CD4-positive, alpha-beta T cell treated with Interferon alpha-2 for 1 hour (primary cell): ENCODE results near the gene ZNF556.

ENCODE experiments used
- DNase-seq, 2 donors: peaks; one replicate each; pipeline ENCODE4 v3.0.0-alpha.2; 2020 to 2022

ZNF556 gene

DNA sequence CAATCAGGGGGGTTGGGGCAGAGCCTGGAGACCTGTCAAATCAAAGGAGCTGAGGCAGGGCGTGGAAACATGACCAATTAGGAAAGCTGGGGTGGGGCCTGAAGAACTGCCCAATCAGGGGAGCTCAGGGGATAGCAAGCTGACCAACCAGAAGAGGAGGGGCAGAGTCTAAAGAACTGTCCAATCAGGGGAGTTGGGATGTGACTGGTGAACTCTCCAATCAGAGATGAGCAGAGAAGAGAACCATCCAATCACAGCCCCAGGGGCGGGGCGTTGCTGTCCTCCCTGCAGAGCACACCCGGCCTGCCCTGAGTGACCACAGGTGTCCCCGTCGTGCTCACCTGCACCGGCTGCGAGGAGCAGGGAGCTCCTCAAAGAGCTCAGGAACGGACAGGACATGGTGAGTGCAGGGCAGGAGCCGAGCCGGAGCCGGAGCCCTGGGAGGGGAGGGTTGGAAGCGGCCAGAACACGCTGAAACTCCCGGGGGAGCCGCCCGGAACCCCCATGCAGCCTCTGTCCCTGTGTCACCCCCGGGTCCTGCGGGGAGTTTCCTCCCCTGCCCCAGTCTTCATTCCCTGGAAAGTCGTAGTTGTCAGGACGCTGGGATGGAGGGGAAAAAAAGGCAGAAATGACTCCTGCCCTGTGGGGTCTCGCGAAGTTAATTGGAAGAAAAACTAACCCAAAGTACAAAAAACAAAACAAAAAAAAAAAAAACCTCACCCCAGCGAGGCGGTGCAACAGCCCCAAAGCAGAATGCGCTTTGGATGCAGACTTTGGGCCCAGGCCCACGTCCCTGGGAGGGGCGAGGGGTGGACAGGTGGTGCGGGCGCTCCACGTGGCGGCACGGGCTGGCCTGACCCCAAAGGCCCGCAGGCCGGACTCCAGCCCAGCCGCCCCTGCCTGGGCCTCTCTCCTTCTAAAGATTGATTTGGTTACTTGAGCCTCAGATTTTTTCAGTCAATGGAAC, at the start of gene ZNF556:
TSS of gene ZNF556 (plus strand) at position 311 of the 967 bp plus-strand sequence. CDS start at position 398, 87 bp downstream.
- DNase-seq = no peak

DNA sequence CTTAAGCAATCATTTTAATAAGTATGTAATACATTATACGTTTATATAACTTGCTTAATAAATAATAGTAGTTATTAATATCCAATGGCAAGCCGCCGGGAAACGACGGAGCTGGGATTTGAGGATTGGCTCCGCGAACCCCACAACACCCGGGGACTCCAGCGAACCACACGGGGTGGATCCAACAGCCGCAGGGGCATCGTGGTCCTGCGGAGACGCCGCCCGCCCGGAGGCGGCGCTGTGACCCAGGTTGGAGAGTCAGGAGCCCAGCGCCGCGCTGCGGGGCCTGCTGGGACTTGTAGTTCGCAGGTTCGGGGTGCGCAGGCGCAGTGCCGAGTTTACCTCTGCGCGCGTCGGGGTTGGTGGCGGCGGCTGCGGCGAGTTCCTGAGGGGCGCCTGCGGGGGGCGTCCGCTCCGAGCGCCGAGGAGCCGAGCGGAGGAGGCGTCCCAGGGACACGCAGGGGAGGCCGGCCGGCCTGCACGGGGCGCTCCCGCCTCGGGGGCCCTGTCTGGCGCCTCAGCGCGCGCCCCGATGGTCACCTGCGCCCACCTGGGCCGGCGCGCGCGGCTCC, 47.5 kb upstream of the ZNF556 start, which contains the start of gene ZNF554:
TSS of gene ZNF554 (plus strand) at position 329 of the 572 bp plus-strand sequence. CDS start at position 533, 204 bp downstream.
- DNase-seq = peak; percentile 97

DNA sequence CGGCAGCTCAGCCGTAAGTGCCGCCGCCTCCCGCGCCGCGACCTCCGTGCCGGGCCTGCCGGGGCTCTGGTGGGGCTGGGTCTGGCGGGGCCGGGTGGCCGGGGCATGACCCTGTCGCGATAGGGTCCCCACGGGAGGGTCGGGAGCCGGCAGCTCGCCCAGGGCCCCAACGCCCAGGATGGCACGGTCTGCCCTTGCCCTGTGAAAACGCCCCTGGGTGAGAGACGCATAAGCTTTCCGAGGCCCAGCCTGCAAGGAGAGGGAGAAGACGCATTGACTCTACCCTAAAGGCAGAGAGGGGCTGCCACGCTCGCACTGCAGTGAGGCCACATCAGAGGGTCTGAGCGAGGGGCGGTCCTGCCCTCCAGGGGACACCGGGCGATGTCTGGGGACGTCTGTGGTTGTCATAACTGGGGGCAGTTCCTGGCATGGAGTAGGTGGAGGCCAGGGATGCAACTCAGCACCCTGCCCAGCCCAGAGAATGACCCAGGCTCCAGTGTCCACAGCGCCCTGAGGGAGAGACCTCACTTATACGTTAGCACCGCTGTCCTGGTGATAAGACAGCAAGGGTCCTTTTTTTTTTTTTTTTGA, 46.9 kb upstream of the ZNF556 start:
- no peak for DNase-seq

DNA sequence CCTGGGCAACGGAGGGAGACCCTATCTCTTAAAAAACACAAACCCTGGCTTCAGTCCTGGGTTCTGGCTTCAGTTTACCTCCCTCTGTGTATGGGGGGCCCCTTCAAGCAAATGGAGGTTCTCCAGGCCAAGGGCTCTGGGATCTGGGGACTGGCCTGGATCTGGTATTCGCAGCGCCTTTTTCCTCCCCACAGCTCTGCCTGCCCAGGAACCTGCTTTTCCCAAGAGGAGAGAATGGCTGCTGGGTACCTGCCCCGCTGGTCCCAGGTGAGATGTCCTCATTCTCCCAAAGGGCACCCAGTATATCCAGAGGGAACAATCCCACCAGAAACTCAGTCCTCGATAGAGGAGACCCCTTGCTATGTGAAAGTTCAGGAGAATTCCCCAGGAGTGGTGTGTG, 44.3 kb upstream of the ZNF556 start:
- no peak for DNase-seq

DNA sequence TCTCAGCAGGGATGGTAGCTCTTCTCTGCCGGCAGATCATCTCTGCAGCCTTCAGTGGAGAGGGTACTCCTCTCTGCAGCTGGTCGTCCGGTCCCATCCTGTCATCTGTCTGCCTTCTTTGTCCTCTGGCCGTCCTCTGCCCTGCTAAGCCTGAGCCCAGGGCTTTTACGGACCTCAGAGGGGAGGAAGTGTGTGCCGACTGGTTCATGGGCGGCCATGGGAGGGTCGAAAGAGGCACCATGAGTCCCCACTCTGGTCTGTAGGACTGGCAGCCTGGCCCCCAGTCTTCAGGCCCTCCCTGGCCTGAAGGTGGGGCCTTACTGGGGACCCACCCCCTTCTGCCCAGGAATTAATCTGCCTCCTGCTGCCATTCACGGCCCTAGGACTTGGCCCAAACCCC, 43.5 kb upstream of the ZNF556 start:
- no peak for DNase-seq

DNA sequence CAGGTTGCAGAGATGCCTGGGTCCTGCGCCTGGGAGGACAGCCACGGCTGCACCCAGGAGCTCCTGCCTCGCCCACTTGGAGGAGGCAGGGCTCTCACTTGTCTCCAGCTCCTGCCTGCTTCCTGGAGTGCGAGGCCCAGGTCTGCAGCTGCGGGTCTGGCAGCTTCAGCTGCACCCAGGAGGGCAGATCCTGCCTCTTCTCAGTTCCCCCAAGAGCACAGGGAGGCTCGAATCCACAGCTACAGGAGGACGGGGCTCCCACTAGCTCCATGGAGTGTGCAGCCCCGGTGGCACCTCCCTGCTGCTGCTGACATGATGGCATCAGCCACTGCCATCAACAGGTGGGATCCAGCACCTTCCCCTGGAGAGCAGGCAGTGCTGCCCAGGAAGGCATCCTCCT, 43.0 kb upstream of the ZNF556 start:
- DNase-seq = no peak

DNA sequence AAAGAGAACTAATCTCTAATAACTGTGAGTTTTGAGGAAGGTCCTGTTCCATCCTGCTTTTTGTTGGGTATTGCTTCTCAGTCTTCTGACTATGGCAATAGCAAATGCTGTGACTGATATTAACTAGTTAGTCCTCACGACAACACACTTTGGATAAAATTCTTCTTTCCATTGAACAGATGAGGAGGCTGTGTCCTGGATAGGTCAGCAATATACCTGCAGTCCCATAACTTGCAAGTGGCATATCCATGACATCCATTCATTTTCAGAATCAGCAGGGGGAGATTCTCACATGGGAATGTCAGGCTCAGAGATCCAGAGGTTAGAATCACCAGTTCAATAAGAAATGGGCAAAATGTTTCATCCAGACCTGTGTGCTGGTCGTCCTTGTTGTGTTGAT, 40.1 kb upstream of the ZNF556 start:
- no peak for DNase-seq

DNA sequence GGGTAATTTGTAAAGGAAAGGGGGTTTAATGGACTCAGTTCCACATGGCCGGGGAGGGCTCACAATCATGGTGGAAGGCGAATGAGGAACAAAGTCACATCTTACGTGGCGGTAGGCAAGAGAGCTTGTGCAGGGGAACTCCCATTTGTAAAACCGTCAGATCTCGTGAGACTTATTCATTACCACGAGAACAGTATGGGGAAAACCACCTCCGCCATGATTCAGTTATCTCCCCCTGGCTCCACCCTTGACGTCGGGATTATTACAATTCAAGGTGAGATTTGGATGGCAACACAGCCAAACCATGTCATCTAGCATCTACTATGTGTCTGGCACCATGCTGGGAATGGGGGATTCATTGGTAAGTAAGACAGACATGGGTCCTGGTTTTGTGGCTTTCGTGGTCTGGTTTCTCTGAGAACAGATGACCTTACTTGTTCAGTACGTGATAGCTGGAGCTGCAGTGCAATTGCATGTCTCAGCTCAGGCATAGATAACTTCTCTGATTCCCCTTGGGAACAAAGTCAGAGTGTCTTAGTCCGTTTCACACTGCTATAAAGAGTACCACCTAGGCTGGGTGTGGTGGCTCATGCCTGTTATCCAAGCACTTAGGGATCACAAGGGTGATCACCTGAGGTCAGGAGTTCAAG, 39.2 kb upstream of the ZNF556 start:
- no peak for DNase-seq

DNA sequence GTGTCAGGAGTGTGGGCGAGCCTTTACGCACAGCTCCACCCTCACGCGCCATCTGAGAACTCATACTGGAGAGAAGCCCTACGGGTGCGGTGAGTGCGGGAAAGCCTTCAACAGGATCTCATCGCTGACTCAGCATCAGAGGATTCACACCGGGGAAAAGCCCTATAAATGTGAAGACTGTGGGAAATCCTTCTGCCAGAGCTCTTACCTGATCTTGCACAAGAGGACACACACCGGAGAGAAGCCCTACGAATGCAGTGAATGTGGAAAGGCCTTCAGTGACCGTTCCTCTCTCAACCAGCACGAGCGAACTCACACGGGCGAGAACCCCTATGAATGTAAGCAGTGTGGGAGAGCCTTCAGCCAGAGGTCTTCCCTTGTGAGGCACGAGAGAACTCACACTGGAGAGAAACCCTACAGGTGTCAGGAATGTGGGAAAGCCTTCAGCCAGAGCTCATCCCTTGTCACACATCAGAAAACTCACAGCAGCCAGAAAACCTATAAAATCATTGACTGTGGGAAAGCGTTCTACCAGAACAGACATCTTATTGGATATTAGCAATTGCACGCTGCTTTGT, 32.8 kb upstream of the ZNF556 start:
- DNase-seq = no peak

DNA sequence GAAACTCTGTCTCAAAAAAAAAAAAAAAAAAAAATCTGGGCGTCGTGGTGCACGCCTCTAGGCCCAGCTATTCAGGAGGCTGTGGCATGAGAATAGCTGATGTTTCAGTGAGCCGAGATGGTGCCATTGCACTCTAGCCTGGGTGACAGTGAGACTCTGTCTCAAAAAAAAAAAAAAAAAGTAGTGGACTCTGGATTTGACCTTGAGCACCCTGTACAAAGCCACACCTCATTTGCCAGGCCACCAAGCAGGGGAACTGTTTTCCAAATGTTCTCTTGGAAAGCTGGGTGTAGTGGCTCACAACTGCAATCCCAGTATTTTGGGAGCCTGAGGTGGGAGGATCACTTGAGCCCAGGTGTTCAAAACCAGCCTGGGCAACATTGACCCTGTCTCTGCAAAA, 29.7 kb upstream of the ZNF556 start:
- DNase-seq = no peak

DNA sequence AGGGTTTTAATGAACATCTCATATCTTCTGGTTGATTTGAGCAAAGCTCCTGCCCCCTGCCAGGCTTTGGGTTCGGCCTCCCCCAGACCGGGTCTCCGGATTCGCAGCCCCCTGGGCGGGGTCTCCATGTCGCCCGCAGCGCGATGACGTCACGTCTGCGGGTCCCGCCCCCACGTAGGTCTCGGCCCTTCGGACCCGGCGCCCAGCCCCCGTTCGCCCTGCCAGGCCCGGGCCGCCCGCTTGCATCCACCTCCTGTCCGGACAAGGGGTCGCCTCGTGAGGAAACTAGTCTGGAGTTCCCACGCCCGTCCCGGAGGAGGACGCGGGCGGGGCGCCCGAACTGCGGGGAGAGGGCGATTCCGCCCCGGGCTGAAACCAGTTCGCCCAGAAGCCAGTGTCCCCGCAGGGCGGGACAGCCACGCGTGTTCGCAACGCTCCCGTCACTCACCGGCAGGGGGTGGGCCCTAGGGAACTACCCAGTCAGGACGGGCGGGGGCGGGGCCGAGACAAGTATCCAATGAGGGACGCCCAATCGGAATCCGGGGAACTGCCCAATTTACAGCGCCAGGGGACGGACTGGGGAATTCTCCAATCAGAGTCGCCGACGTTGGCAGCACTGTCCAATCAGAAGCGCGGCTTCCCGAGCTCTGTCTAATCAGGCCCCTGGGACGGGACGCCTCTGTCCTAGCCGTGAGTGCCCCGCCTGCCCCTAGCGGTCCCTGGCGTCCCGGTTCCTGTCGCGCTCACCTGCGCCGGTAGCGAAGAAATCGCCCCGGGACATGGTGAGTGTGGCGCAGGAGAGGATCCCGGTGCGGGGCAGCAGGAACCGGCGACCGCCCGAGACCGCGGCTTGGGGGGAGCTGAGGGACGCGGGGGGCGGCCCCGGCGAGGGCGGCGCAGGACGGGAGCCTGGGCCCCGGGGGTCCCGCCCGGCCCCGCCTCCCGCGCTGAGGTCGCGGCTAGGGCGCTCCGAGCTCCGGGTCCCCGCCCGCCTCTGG, 26.0 kb upstream of the ZNF556 start, which contains the start of gene ZNF555:
TSS of gene ZNF555 (plus strand) at position 682 of the 998 bp plus-strand sequence. CDS start at position 780, 98 bp downstream.
- DNase-seq = peak; percentile 99

DNA sequence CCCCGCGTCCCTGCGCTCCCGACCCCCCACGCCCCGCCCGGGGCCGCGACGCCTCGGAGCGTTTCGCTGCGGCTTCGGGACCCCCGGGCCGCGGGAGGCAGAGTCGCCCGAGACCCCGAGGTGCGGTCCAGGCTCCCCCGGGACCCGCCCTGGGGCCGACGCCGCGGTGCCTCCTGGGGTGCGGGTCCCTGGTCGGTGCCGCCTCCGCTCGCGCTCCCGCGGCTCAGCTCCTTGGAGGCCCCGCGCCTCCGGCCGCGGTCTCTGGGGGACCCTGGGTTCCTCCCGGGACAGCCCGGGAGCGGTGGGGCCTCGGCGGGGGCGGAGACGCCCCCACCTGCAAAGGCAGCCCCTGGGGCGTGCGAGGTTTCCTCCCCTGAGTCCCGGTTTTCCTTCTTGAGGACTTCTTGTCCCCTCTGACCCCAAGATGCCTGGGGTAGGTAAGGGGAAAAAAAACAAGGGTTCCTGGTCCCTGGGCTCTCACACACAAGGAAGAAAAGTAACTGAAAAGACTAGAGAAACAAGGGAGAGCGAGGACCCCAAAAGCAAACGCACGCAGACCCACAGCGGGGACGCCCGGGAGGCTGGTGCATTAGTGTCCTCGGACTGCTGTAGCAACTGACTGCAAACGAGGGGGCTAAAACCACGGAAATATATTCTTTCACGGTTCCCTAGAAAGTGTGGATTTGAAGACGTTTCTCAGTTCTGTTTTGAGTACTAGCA, 25.1 kb upstream of the ZNF556 start:
- DNase-seq = no peak

DNA sequence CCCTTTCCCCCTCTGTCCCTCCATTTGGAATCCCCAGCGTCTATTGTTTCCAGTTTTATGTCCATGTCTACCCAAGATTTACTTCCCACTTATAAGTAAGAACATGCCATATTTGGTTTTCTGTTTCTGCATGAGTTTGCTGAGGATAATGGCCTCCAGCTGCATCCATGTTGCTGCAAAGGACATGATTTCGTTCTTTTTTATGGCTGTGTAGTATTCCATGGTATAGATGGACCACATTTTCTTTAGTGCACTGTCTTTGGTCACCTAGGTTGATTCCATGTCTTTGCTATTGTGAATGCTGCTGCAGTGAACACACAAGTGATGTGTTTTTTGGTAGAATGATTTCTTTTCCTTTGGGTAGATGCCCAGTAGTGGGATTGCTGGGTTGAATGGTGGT, 22.0 kb upstream of the ZNF556 start:
- no peak for DNase-seq

DNA sequence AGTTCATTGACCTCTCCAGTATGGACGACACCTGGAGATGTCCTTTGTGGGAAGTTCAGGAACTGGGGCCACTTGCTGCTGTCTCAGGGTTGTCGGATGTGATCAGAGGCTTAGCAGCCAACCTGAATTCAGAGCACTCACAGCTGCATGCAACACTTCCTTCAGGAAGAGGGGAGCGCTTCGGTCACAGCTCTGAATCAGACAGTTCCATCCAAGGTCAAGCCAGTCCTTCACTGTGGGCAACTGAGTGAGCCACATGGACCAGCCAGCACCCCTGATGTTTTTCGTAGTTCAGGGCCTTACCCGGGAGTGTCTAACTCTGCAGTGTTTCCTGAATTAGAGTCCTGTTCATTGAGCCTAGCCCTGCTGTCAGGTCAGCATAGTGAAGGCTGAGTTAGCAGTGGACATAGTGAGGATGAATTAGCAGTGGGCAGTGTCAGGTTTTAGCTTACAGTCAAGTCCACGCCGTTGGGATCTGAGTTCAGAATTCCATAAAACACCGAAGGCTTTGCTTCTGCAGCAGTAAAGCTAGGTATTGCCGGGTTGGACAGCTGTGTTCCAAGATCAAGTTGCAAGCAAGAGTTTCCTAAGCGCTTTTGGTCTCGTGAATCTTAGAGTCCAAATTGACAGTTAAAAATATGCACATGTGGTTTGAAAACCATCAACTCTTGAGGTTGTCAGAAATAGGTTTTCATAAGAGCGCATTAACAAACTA, 20.8 kb upstream of the ZNF556 start:
- no peak for DNase-seq

DNA sequence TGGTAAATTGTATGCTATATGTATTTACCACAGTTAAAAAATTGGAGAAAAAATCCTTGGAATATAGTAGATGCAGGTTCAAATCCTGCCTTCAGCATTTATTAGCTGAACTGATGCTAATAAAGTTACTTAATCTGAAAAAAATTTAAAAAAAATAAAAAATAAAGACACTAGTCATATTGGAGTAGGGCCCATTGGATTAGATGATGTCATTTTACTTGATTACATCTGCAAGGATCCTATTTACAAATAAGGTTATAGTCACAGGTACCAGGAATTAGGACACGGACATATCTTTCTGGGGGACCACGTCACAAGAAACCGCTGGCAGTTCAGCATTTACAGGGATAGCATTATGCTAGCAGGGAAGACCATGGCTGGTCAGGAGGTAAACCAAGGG, 19.6 kb upstream of the ZNF556 start:
- no peak for DNase-seq

DNA sequence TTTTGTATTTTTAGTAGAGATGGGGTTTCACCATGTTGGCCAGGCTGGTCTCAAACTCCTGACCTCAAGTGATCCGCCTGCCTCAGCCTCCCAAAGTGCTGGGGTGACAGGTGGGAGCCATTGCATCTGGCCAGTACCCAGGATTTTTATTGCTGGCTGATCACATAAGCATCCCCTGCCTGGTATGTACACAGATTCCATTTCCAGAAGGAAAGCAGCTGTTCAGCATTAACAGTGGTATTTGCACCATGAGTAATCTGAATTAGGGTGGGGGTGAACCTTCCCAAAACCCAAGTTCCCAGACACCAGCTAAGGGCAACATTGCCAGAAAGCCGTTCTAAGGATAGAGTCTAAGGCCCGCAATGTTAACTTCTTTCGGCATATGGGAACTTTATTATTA, 18.5 kb upstream of the ZNF556 start:
- no peak for DNase-seq

DNA sequence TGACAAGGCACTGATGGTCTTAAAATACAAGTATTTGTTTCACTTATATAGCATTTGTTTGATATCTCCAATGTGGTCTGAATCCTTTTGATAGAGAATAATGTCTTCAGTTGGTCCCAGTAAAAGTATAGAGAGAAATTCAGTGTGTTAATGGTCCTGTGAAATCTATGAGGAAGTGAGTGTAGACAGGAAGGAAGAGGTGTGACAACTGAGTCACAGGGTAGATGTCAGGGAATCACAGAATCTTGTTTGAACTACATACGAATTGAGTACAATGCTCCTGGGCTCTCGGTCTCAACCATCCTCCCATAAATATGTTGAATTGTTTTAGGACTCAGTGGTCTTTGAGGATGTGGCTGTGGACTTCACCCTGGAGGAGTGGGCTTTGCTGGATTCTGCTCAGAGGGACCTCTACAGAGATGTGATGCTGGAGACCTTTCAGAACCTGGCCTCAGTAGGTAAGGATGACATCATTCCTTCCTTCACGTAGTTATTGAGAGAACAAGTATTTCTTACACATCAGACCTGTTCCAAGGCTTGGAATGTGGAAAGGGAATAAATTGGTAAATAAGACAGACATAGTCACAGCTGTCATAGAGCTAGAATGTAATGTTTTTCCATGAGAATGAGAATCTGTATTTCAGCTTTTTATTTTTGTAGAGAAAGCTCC, 16.7 kb upstream of the ZNF556 start:
- DNase-seq = no peak

DNA sequence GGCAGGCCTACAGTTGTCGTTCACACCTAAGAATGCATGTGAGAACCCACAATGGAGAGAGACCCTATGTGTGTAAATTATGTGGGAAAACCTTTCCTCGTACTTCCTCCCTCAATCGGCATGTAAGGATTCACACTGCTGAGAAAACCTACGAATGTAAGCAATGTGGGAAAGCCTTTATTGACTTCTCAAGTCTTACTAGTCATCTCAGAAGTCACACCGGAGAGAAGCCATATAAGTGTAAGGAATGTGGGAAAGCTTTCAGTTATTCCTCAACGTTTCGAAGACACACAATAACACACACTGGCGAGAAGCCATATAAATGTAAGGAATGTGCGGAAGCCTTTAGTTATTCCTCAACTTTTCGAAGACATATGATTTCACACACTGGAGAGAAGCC, 14.5 kb upstream of the ZNF556 start:
- no peak for DNase-seq

DNA sequence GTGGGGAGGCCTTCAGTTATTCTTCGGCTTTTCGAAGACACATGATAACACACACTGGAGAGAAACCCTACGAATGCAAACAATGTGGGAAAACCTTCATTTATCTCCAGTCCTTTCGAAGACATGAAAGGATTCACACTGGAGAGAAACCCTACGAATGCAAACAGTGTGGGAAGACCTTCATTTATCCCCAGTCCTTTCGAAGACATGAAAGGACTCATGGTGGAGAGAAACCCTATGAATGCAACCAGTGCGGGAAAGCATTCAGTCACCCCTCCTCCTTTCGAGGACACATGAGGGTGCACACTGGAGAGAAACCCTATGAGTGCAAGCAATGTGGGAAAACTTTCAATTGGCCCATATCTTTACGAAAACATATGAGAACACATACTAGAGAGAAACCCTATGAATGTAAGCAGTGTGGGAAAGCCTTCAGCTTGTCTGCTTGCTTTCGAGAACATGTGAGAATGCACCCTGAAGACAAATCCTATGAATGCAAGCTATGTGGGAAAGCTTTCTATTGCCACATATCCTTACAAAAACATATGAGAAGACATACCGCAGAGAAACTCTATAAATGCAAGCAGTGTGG, 14.0 kb upstream of the ZNF556 start:
- DNase-seq = no peak
